ENCODE measurements around the gene MYOM3. TPM values are rescaled to one million over a fixed set of nuclear protein-coding genes. Genes with fewer than 3 reads are reported as not detected.

MYOM3 gene
- total RNA-seq, 1 donor from 2014 or later: 340 TPM

DNA sequence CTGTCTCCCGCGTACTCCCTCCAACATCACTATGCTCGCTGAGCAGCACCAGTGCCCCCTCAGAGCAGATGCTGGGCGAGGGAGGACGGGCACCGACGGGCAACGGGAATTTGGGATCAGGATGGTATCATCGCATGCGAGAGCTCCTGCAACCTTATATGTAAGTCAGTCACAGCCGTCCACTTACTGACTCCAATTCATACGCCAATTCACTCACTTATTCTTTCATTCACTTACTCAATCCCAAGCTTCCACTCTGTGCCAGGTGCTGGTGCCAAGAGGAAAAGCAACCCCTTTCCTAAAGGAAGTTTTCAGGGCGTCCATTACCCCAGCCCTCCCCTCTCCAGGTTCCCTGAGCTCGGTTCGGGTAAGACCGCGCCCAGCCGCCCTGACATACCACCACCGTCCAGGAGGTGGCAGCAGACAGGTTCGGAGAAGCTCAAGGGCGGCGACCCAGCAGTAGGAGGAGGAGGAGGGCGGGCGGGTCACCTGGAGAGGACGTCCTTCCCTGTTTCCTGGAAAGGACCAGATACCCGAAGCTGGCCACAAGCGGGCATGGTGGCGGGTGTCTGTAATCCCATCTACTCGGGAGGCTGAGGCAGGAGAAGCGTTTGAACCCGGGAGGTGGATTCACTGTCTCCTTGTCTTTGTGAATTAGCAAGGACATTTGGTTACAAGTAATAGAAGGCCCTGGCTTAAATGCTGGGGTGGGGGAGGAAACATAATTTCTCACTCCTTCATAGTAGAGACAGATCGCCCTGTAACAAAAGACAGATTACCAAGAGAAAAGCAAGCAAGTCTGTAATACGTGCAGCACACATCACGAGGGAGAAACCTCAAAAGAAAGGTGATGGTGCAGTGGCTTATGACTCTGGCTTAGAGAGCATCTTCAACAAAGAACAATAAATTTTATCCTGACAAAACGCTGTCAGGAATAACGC lies 38.6 kb upstream of the MYOM3 start:
- H3K36me3 ChIP-seq (ENCODE audit: control insufficient read depth in 3 of 3, insufficient read depth in 3 of 3, low read length in 3 of 3): no peaks in the 10 kb centered on the region
- H3K9me3 ChIP-seq (ENCODE audit: control insufficient read depth in 3 of 3, low read length in 3 of 3): no peaks in the 10 kb centered on the region
- H3K4me3 ChIP-seq (ENCODE audit: low read length in 3 of 3): peak overlapping the region; percentile 38 to 56 (median 56)
- H3K4me1 ChIP-seq (ENCODE audit: control insufficient read depth in 3 of 3, insufficient read depth in 3 of 3, low read length in 3 of 3): peaks cover 0 to 11% (median 9%) of the 10 kb centered on the region in 3 donors
- H3K27ac ChIP-seq (ENCODE audit: low read depth, low read length): no peak overlapping the region
- peak overlapping the region in 2 of 3 donors; percentile 43 to 64 for H3K9ac ChIP-seq (ENCODE audit: low read depth in 1 of 3, low read length in 3 of 3)
- H3K27me3 ChIP-seq (ENCODE audit: control insufficient read depth in 3 of 3, insufficient read depth in 3 of 3, low read length in 3 of 3): peaks cover 0 to 10% (median 0%) of the 10 kb centered on the region in 3 donors

DNA sequence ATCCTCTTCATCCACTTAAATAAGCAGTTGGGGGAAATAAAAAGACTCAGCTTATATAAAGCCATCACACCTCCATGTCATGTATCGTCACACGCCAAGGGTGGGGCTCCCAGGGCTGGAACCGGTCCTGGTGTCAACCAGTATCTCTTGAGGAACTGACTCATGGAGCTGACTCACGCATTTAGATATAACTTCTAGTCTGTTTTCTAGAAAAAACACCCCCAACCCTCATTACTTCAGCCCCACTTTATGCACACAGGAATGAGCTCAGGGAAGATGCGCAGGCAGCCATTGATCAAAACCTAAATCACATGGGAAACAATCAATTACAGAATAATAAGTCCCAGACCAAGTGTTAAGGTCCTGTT lies 37.9 kb upstream of the MYOM3 start:
- Histone ChIP-seq H3K27ac (ENCODE audit: low read depth, low read length) (no peak overlapping the region), H3K4me3 (ENCODE audit: low read length in 3 of 3) (peak overlapping the region in 2 of 3 donors; percentile 56), H3K9ac (ENCODE audit: low read depth in 1 of 3, low read length in 3 of 3) (peak overlapping the region in 1 of 3 donors; percentile 43), H3K9me3 (ENCODE audit: control insufficient read depth in 3 of 3, low read length in 3 of 3) (no peaks in the 10 kb centered on the region), H3K27me3 (ENCODE audit: control insufficient read depth in 3 of 3, insufficient read depth in 3 of 3, low read length in 3 of 3) (peaks cover 0 to 10% (median 0%) of the 10 kb centered on the region in 3 donors), H3K36me3 (ENCODE audit: control insufficient read depth in 3 of 3, insufficient read depth in 3 of 3, low read length in 3 of 3) (no peaks in the 10 kb centered on the region), H3K4me1 (ENCODE audit: control insufficient read depth in 3 of 3, insufficient read depth in 3 of 3, low read length in 3 of 3) (peaks cover 0 to 11% (median 9%) of the 10 kb centered on the region in 3 donors)

DNA sequence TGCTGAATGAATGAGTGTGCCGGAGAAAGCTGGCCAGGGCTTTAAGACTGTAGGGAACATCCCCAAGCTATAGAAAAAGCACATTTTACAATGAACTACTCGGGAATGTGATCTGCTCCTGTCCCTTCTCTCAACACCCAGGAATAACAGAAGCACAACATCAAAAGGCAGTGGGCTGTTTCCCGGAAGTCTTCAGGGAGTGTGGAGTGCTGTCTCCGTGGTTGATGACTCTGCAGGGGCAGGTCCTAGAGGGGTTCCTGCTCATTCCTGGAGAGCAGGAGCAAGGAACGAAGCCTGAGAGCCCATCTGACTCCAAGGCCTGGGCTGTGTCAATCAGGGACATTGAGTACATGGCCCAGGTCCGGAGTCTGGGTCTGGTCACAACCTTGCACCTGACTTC lies 35.9 kb upstream of the MYOM3 start:
- no peak overlapping the region for H3K4me3 ChIP-seq (ENCODE audit: low read length in 3 of 3)
- H3K4me1 ChIP-seq (ENCODE audit: control insufficient read depth in 3 of 3, insufficient read depth in 3 of 3, low read length in 3 of 3): peaks cover 0 to 12% (median 9%) of the 10 kb centered on the region in 3 donors
- H3K27ac ChIP-seq (ENCODE audit: low read depth, low read length): no peak overlapping the region
- no peak overlapping the region for H3K9ac ChIP-seq (ENCODE audit: low read depth in 1 of 3, low read length in 3 of 3)
- no peaks in the 10 kb centered on the region for H3K36me3 ChIP-seq (ENCODE audit: control insufficient read depth in 3 of 3, insufficient read depth in 3 of 3, low read length in 3 of 3)
- no peaks in the 10 kb centered on the region for H3K9me3 ChIP-seq (ENCODE audit: control insufficient read depth in 3 of 3, low read length in 3 of 3)
- H3K27me3 ChIP-seq (ENCODE audit: control insufficient read depth in 3 of 3, insufficient read depth in 3 of 3, low read length in 3 of 3): peaks cover 0 to 7% (median 0%) of the 10 kb centered on the region in 3 donors

DNA sequence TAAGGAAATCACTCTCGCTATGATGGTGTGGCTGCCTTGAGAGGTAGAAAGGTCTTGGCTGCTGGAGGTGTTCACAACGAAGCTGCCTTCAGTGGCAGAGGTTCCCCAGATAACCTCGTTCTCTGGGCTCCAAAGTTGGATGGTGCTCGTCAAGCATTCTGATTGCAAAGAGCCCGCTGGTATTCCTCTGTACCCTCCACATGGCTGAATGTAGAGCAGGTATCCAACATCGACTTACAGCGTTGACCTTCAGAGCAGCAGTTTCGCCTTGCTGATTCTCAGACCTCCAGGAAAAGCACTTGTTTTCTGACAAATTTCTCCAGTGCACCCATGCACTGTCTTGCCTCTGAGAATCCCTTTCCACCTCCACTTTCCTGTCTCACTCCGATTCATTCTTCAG lies 35.3 kb upstream of the MYOM3 start:
- peaks cover 0 to under 1% (median 0%) of the 10 kb centered on the region in 3 donors for H3K27me3 ChIP-seq (ENCODE audit: control insufficient read depth in 3 of 3, insufficient read depth in 3 of 3, low read length in 3 of 3)
- no peak overlapping the region for H3K4me3 ChIP-seq (ENCODE audit: low read length in 3 of 3)
- no peak overlapping the region for H3K27ac ChIP-seq (ENCODE audit: low read depth, low read length)
- H3K9me3 ChIP-seq (ENCODE audit: control insufficient read depth in 3 of 3, low read length in 3 of 3): no peaks in the 10 kb centered on the region
- peaks cover 0 to 19% (median 15%) of the 10 kb centered on the region in 3 donors for H3K4me1 ChIP-seq (ENCODE audit: control insufficient read depth in 3 of 3, insufficient read depth in 3 of 3, low read length in 3 of 3)
- no peak overlapping the region for H3K9ac ChIP-seq (ENCODE audit: low read depth in 1 of 3, low read length in 3 of 3)
- no peaks in the 10 kb centered on the region for H3K36me3 ChIP-seq (ENCODE audit: control insufficient read depth in 3 of 3, insufficient read depth in 3 of 3, low read length in 3 of 3)

DNA sequence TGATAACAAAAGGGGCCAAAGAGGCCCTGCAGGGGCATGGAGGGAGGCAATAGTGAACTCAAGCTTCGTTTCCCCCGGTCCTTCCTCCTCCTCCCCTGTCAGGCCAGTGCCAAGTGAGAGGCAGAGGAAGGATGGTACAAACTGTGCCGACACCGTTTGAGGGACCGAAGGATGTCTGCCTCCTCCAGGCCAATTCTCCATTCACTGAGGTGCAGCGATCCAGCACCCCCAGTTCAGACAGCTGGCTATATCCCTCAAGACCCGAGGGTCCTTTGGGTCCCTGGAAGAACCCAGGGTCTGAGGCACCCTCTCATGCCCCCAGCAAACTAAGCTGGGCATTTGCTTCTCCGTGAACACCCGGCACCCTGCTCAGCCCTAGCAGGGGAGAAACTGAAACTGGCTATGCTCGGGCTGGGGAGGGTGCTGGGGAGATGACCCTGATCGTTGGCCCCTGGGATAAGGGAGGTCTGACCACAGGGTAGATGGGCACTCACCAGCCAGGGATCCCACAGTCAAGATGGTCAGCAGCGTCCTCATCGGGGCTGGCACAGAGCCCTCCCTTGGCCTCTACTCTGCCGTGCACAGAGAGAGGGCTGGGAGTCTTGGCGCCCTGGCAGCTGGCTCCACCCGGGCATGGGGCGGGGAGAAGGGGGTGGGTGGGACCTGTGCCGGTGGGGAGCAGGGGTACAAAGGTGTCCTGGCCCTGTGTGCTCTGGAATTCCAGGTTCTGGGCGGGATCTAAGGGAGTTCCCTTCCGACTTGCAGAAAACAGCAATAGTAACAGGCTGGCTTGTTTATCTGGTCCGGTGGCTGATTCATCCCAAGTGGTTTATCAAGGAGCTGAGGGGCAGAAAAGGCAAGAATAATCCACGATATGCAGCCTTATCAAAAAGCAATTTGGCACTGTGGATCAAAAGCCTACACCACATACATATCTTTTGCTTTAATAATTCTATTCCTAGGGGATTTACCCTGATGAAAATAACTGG lies 30.9 kb upstream of the MYOM3 start, which contains the start of gene IL22RA1:
IL22RA1 (minus strand) TSS at position 595 of the 989 bp plus-strand sequence; CDS start at position 537, 58 bp downstream.
- Histone ChIP-seq H3K9ac (ENCODE audit: low read depth in 1 of 3, low read length in 3 of 3) (peak within 1 kb of the TSS; percentile 45 to 73 (median 65)), H3K36me3 (ENCODE audit: control insufficient read depth in 3 of 3, insufficient read depth in 3 of 3, low read length in 3 of 3) (no peaks in the 10 kb centered on the region), H3K4me1 (ENCODE audit: control insufficient read depth in 3 of 3, insufficient read depth in 3 of 3, low read length in 3 of 3) (peaks cover 0 to 8% (median 7%) of the 10 kb centered on the region in 3 donors), H3K4me3 (ENCODE audit: low read length in 3 of 3) (peak within 1 kb of the TSS; percentile 65 to 77 (median 71)), H3K27me3 (ENCODE audit: control insufficient read depth in 3 of 3, insufficient read depth in 3 of 3, low read length in 3 of 3) (no peaks in the 10 kb centered on the region), H3K27ac (ENCODE audit: low read depth, low read length) (no peak within 1 kb of the TSS), H3K9me3 (ENCODE audit: control insufficient read depth in 3 of 3, low read length in 3 of 3) (no peaks in the 10 kb centered on the region)

DNA sequence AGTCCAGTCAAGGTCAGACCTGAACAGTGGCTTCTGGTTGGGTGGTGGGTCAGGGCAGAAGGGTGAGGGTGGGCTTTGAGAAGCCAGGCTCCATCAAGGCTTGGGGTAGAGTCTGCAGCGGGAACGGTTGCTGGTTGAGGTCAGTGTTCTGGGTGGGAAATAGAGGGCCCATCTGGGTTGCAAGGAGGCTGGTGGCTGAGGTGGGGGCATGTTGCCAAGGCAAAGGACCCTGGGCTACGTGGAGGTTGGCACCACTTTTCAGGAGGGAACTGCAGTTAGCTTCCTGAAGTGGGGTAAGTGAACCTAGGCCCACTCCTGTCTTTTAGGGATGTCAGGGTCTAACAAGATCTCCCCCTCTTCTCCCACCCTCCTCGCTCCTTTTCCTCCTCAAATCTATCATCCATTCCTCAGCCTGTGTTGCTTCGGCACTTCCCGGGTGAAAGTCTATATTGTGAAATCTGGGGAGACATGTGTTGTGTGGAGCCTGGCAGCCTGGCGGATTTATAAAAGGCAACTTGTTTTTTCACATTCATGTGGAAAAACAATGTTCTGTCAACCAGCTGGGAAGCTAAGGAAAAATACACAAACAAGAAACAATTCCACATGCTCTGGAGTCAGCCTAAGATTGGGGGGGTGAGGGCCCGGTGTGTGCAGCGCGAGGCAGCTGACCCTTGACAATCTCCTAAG lies 29.5 kb upstream of the MYOM3 start:
- no peaks in the 10 kb centered on the region for H3K9me3 ChIP-seq (ENCODE audit: control insufficient read depth in 3 of 3, low read length in 3 of 3)
- no peak overlapping the region for H3K9ac ChIP-seq (ENCODE audit: low read depth in 1 of 3, low read length in 3 of 3)
- H3K4me3 ChIP-seq (ENCODE audit: low read length in 3 of 3): no peak overlapping the region
- no peaks in the 10 kb centered on the region for H3K27me3 ChIP-seq (ENCODE audit: control insufficient read depth in 3 of 3, insufficient read depth in 3 of 3, low read length in 3 of 3)
- H3K27ac ChIP-seq (ENCODE audit: low read depth, low read length): no peak overlapping the region
- peaks cover 0 to 8% (median 7%) of the 10 kb centered on the region in 3 donors for H3K4me1 ChIP-seq (ENCODE audit: control insufficient read depth in 3 of 3, insufficient read depth in 3 of 3, low read length in 3 of 3)
- H3K36me3 ChIP-seq (ENCODE audit: control insufficient read depth in 3 of 3, insufficient read depth in 3 of 3, low read length in 3 of 3): no peaks in the 10 kb centered on the region

DNA sequence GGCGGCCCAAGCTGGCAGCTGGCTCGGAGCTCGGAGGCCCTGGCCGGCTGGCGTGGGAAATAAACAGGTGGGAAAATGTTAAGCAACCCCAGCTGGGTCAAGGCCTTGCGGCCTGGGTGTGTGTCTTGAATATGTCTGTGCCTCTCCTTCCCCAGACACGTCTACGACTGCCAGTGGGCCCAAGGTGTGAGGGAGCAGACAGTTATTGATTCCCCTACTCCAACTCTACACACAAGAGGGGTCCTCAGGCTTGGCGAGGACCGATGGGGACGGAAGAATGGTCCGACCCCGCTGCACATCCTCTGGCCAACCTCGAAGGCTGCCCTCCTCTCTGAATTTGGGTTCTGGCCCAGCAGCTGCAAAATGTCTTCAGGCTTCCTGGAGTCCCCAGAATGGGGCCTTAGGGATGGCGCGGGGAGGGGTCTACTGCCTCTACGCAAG lies 28.8 kb upstream of the MYOM3 start:
- Histone ChIP-seq H3K9me3 (ENCODE audit: control insufficient read depth in 3 of 3, low read length in 3 of 3) (no peaks in the 10 kb centered on the region), H3K4me3 (ENCODE audit: low read length in 3 of 3) (no peak overlapping the region), H3K9ac (ENCODE audit: low read depth in 1 of 3, low read length in 3 of 3) (no peak overlapping the region), H3K36me3 (ENCODE audit: control insufficient read depth in 3 of 3, insufficient read depth in 3 of 3, low read length in 3 of 3) (no peaks in the 10 kb centered on the region), H3K4me1 (ENCODE audit: control insufficient read depth in 3 of 3, insufficient read depth in 3 of 3, low read length in 3 of 3) (peaks cover 0 to 8% (median 7%) of the 10 kb centered on the region in 3 donors), H3K27me3 (ENCODE audit: control insufficient read depth in 3 of 3, insufficient read depth in 3 of 3, low read length in 3 of 3) (no peaks in the 10 kb centered on the region), H3K27ac (ENCODE audit: low read depth, low read length) (no peak overlapping the region)

DNA sequence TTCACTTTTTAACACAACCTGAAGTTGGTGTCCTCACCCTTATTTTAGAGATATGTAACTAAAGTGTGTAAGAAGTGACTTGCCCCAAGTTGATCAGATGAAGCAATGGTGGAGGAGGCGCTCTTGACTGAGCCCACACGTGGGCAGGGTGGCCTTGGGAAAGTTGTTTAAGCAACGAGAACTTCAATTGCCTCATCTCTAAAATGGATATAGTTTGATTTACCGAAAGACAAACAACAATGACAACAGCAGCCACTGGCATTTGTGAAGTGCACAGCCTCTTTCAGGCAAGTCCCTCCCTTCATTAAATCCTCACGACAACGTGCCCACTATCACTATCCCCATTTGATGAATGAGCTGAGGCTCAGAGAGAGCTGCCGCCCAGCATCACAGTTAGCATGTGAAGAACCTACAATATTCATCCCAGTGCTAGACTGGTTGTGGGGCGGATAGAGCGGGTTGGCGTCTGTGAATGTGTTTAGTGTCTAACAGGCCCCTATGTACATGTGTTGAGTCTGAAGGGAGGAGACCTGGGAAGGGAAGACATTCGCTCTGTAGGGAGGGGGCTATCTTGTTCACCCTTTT lies 28.0 kb upstream of the MYOM3 start:
- H3K27me3 ChIP-seq (ENCODE audit: control insufficient read depth in 3 of 3, insufficient read depth in 3 of 3, low read length in 3 of 3): no peaks in the 10 kb centered on the region
- H3K9ac ChIP-seq (ENCODE audit: low read depth in 1 of 3, low read length in 3 of 3): no peak overlapping the region
- no peaks in the 10 kb centered on the region for H3K9me3 ChIP-seq (ENCODE audit: control insufficient read depth in 3 of 3, low read length in 3 of 3)
- peaks cover 0 to 8% (median 7%) of the 10 kb centered on the region in 3 donors for H3K4me1 ChIP-seq (ENCODE audit: control insufficient read depth in 3 of 3, insufficient read depth in 3 of 3, low read length in 3 of 3)
- H3K36me3 ChIP-seq (ENCODE audit: control insufficient read depth in 3 of 3, insufficient read depth in 3 of 3, low read length in 3 of 3): no peaks in the 10 kb centered on the region
- no peak overlapping the region for H3K4me3 ChIP-seq (ENCODE audit: low read length in 3 of 3)
- no peak overlapping the region for H3K27ac ChIP-seq (ENCODE audit: low read depth, low read length)

DNA sequence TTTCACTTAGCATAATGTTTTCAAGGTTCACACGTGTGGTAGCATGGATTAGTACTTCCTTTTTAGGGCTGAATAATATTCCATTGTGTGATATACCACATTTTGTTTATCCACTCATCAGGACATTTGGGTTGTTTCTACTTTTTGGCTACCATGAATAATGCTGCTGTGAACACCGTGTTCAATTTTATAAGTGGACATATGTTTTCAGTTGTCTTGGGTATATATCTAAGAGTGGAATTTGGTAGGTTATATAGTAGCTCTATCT lies 27.2 kb upstream of the MYOM3 start:
- no peak overlapping the region for H3K27ac ChIP-seq (ENCODE audit: low read depth, low read length)
- H3K9ac ChIP-seq (ENCODE audit: low read depth in 1 of 3, low read length in 3 of 3): no peak overlapping the region
- no peaks in the 10 kb centered on the region for H3K27me3 ChIP-seq (ENCODE audit: control insufficient read depth in 3 of 3, insufficient read depth in 3 of 3, low read length in 3 of 3)
- H3K9me3 ChIP-seq (ENCODE audit: control insufficient read depth in 3 of 3, low read length in 3 of 3): no peaks in the 10 kb centered on the region
- H3K4me1 ChIP-seq (ENCODE audit: control insufficient read depth in 3 of 3, insufficient read depth in 3 of 3, low read length in 3 of 3): peaks cover 0 to 8% (median 7%) of the 10 kb centered on the region in 3 donors
- no peaks in the 10 kb centered on the region for H3K36me3 ChIP-seq (ENCODE audit: control insufficient read depth in 3 of 3, insufficient read depth in 3 of 3, low read length in 3 of 3)
- no peak overlapping the region for H3K4me3 ChIP-seq (ENCODE audit: low read length in 3 of 3)

Measured in skeletal muscle tissue (tissue), 4 donors.